ENCODE data around the gene KLHL21.

The KLHL21 gene

DNA sequence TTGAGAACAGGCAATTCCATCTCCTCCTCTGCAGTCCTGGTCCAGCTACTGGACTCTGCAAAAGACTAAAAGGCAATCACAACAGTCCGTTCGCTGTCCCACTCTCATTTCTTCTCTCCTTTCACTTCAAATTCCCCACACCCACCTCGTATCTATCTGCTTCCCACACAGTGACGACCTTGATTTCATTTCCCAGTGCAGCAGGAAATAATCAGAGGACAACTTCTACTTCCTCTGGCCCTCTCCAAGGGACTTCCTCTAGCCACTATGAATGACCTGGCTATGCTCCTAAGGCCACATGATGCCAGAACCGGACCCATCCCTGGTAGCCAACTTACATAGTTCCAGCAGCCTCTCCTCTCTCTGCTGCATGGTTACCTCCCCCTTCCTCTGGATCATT lies 56.3 kb downstream of the KLHL21 start:
- no peak for DNase-seq

DNA sequence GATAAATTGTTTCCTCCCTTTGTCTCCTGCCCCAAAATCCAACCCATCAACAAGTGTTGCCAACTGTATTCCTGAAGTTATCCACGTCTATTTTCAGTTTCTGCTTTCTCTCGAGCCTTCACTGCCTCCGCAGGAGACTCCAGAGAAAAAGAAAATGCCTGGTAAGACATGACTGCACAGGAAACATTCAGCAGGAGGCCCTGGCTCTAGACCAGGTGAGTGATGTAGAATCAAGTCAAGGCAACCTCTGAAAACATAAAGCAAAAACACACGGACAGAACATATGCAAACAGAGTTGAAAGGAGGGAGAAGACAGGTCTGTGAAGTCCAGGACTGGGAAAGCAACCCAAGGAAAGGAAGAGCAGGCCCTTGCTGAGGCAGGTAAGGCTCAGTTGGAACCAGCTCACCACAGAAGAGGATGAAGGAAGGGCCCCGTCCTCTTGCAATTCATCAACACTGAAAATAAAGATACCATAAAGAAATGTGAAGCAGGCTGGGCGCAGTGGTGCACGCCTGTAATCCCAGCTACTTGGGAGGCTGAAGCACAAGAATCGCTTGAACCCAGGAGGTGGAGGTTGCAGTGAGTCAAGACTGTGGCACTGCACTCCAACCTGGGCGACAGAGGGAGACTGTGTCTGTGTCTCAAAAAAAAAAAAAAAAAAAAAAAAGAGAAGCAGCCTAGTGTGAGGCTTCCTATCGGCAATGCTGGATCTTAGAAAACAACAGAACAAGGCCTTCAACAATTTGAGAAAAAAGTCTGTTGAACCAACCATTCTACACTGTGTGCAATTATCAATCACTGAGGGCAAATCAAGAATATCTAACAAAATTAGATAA lies 57.2 kb downstream of the KLHL21 start:
- DNase-seq = no peak

DNA sequence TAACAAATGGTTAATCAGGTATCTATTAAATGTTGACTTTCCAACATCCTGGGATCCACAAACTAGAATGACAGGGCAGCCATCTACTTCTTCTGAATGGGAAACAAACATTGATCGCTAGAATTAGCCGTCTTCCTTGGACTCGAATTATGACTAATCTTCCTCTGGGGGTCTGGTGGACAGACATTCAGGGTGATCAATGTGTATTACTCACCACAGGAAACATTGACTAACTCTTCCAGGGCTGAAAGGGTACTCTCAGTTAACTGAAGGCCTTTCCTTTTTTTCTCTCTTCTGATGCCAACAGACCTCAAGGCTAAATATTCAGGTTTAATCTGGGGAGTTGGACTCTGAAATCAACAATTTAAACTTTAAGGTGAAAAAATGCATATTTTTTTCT lies 57.8 kb downstream of the KLHL21 start:
- no peak for DNase-seq

All from NCI-H774 (cell line).